Natural killer cell (primary cell): ENCODE measurements around the gene ZNF74. TPM values are rescaled to one million over a fixed set of nuclear protein-coding genes. Genes with fewer than 3 reads are reported as not detected.
"Not testable (repeated sequence)": the region's sequence is repeated elsewhere in the genome, so short reads cannot be mapped to it uniquely, and the experiment has no call there.

ENCODE experiments used
- ATAC-seq, 3 donors: fragments of 150-1000 bp in 2 of 3; fragments of 200-7000 bp in 1 of 3; cut with Tn5 transposase; 1 replicate in 1 of 3; 2 replicates in 2 of 3; pipeline ENCODE4 v1.10.0; 2021; ENCODE audit warnings: mild to moderate bottlenecking in 2 of 3, moderate library complexity in 2 of 3
- DNase-seq, 2 donors: peaks; one replicate each; pipeline versions ENCODE4 v3.0.0 to v3.0.0-alpha.2; 2013 to 2021; ENCODE audit warnings: mixed read lengths in 1 of 2
- H3K27ac ChIP-seq: one replicate; pipeline ENCODE4 v1.5.1; 2013; ENCODE audit warnings: mild to moderate bottlenecking, low read length
- H3K27me3 ChIP-seq: one replicate; pipeline ENCODE4 v1.6.1; 2013; ENCODE audit warnings: low read length; ENCODE audit not compliant: control insufficient read depth, insufficient read depth
- H3K36me3 ChIP-seq: one replicate; pipeline ENCODE4 v1.6.1; 2013; ENCODE audit warnings: low read length; ENCODE audit not compliant: control insufficient read depth, insufficient read depth
- H3K4me1 ChIP-seq: one replicate; pipeline ENCODE4 v1.6.1; 2013; ENCODE audit warnings: low read length; ENCODE audit not compliant: control insufficient read depth, insufficient read depth
- H3K4me3 ChIP-seq: one replicate; pipeline ENCODE4 v1.5.1; 2013; ENCODE audit warnings: low read length
- H3K9me3 ChIP-seq: one replicate; pipeline ENCODE4 v1.6.1; 2013; ENCODE audit warnings: low read length; ENCODE audit not compliant: control insufficient read depth, insufficient read depth
- H3K27ac Mint-ChIP-seq, 2 donors: one replicate each; pipeline ENCODE4 v1.8.0; 2022; ENCODE audit warnings: mild to moderate bottlenecking in 2 of 2, mixed read lengths in 2 of 2, moderate library complexity in 1 of 2
- H3K27me3 Mint-ChIP-seq, 2 donors: one replicate each; pipeline ENCODE4 v1.8.0; 2022; ENCODE audit warnings: low read depth in 2 of 2, mixed read lengths in 2 of 2
- H3K36me3 Mint-ChIP-seq: one replicate; pipeline ENCODE4 v1.8.0; 2022; ENCODE audit warnings: mixed read lengths
- H3K4me1 Mint-ChIP-seq, 2 donors: one replicate each; pipeline ENCODE4 v1.8.0; 2022; ENCODE audit warnings: mixed read lengths in 2 of 2
- H3K4me3 Mint-ChIP-seq: one replicate; pipeline ENCODE4 v1.8.0; 2022; ENCODE audit warnings: mild to moderate bottlenecking, moderate library complexity, mixed read lengths
- H3K9me3 Mint-ChIP-seq, 2 donors: one replicate each; pipeline ENCODE4 v1.8.0; 2022; ENCODE audit warnings: mixed read lengths in 2 of 2
- WGBS: methylation state at CpG from one replicate; pipeline ENCODE4 v1.1.7; 2013; ENCODE audit warnings: missing lambda C conversion rate; ENCODE audit not compliant: insufficient coverage; 5-methylcytosine and 5-hydroxymethylcytosine counted together
- intact Hi-C: fragments of 100-400 bp; cut with micrococcal nuclease; formaldehyde crosslinking; loops from one replicate; pipeline ENCODE4 v1.14.2; 2022
- total RNA-seq, 4 donors: library from RNA; stranded (reverse); fragments of 120-200 nt in 1 of 4; gene quantifications; one replicate each; pipeline versions ENCODE4 v1.2.3 to v1.2.4, GENCODE V29; 2013 to 2022
- TF ChIP-seq, protein P1 (sequence below): fragments of 200-600 bp; IDR thresholded peaks from one replicate; pipeline ENCODE4 v1.8.0; 2022; ENCODE audit warnings: antibody characterized with exemption

ZNF74 gene
- total RNA-seq, 3 donors from 2014 or later (not counting 1 experiment from before 2014, with no cell fraction given): 7.7 to 18.2 (median 10.4) TPM

DNA sequence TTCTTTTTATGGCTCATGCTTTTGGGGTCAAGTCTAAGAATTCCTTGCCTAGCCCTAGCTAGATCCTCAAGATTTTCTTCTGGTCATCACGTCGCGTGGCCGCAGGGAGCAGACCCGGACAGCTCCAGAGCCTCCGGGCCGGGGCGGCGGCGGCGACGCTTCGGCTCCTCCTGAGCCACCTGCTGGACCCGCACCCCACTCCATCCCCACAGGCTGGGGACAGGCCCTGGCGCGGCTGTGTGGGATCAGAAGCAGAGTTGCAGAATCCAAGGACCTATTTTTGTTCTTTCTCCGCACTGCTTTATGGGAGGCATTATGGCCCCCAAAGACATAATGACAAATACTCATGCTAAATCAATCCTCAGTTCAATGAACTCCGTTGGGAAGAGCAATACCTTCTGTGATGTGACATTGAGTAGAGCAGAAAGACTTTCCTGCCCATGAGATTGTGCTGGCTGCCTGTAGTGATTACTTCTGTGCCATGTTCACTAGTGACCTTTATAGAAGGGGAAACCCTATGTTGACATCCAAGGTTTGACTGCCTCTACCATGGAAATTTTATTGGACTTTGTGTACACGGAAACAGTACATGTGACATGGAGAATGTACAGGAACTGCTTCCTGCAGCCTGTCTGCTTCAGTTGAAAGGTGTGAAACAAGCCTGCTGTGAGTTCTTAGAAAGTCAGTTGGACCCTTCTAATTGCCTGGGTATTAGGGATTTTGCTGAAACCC lies 56.0 kb downstream of the ZNF74 start:
- H3K4me3 Mint-ChIP-seq: no peak overlapping the region
- Histone ChIP-seq H3K36me3 (peaks cover 20% of the 10 kb centered on the region), H3K9me3 (no peaks in the 10 kb centered on the region), H3K27me3 (no peaks in the 10 kb centered on the region), H3K4me1 (no peaks in the 10 kb centered on the region), H3K4me3 (no peak overlapping the region), H3K27ac (no peak overlapping the region)
- H3K4me1 Mint-ChIP-seq: no peaks in the 10 kb centered on the region
- ATAC-seq (no peak), DNase-seq (no peak)
- WGBS: 97% methylated on average over 19 of the region's 19 CpGs
- H3K9me3 Mint-ChIP-seq: no peaks in the 10 kb centered on the region
- no peak overlapping the region for H3K27ac Mint-ChIP-seq
- TF ChIP-seq, protein P1, sequence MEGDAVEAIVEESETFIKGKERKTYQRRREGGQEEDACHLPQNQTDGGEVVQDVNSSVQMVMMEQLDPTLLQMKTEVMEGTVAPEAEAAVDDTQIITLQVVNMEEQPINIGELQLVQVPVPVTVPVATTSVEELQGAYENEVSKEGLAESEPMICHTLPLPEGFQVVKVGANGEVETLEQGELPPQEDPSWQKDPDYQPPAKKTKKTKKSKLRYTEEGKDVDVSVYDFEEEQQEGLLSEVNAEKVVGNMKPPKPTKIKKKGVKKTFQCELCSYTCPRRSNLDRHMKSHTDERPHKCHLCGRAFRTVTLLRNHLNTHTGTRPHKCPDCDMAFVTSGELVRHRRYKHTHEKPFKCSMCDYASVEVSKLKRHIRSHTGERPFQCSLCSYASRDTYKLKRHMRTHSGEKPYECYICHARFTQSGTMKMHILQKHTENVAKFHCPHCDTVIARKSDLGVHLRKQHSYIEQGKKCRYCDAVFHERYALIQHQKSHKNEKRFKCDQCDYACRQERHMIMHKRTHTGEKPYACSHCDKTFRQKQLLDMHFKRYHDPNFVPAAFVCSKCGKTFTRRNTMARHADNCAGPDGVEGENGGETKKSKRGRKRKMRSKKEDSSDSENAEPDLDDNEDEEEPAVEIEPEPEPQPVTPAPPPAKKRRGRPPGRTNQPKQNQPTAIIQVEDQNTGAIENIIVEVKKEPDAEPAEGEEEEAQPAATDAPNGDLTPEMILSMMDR: no peak
- peaks cover 4% of the 10 kb centered on the region for H3K36me3 Mint-ChIP-seq
- no peaks in the 10 kb centered on the region for H3K27me3 Mint-ChIP-seq
- intact Hi-C loops: no loop called here

DNA sequence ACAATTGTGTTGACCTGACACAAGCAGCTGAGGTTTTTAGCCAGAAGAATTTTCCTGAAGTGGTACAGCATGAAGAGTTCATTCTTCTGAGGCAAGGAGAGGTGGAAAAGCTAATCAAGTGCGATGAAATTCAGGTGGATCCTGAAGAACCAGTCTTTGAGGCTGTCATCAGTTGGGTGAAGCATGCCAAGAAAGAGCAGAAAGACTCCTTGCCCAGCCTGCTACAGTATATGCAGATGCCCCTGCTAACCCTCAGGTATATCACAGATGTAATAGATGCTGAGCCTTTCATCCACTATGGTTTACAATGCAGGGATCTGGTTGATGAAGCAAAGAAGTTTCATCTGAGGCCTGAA lies 56.6 kb downstream of the ZNF74 start:
- Histone ChIP-seq H3K9me3 (no peaks in the 10 kb centered on the region), H3K27me3 (no peaks in the 10 kb centered on the region), H3K4me3 (no peak overlapping the region), H3K27ac (no peak overlapping the region), H3K36me3 (peaks cover 17% of the 10 kb centered on the region), H3K4me1 (no peaks in the 10 kb centered on the region)
- Mint-ChIP-seq H3K9me3 (no peaks in the 10 kb centered on the region), H3K27ac (no peak overlapping the region), H3K27me3 (no peaks in the 10 kb centered on the region), H3K4me3 (no peak overlapping the region), H3K4me1 (no peaks in the 10 kb centered on the region), H3K36me3 (peaks cover 4% of the 10 kb centered on the region)
- TF ChIP-seq, protein P1: no peak
- intact Hi-C loops: no loop called here
- no peak for ATAC-seq
- 94% methylated on average over 1 of the region's 1 CpG for WGBS
- DNase-seq: no peak

DNA sequence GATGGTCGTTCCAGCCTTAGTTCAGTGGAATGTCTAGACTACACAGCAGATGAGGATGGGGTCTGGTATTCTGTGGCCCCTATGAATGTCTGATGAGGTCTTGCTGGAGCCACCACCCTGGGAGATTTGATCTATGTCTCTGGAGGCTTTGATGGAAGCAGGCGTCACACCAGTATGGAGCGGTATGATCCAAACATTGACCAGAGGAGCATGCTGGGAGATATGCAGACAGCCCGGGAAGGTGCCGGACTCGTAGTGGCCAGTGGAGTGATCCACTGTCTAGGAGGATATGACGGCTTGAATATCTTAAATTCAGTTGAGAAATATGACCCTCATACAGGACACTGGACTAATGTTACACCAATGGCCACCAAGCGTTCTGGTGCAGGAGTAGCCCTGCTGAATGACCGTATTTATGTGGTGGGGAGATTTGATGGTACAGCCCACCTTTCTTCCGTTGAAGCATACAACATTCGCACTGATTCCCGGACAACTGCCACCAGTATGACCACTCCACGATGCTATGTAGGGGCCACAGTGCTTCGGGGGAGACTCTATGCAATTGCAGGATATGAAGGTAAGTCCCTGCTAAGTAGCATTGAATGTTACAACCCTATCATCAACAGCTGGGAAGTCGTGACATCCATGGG lies 57.3 kb downstream of the ZNF74 start:
- peaks cover 11% of the 10 kb centered on the region for H3K36me3 ChIP-seq
- H3K9me3 Mint-ChIP-seq, H3K27ac ChIP-seq, intact Hi-C loops, H3K4me3 ChIP-seq, DNase-seq, H3K27me3 Mint-ChIP-seq, H3K27ac Mint-ChIP-seq, H3K4me1 Mint-ChIP-seq, H3K27me3 ChIP-seq, H3K36me3 Mint-ChIP-seq, H3K4me3 Mint-ChIP-seq, H3K4me1 ChIP-seq, ATAC-seq, H3K9me3 ChIP-seq: not testable (repeated sequence)
- WGBS: 93% methylated on average over 14 of the region's 15 CpGs

DNA sequence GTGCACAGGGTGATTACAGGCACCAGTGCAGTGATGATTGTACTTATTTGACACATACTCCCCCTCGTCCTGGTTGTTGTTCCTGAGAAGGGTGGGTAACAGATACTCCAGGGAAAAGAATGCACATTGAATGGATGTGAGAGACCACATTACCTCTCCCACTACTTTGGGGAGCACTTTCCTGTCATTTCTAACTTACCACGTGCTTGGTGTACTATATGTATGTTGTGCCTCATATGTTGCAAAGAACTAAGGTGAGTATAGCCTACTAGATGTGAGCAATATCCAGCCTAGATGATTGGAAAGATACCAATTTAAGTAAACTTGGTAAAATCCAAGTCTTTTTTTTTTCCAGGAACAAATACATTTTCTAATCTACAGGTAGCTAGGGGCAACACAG lies 58.0 kb downstream of the ZNF74 start:
- H3K36me3 ChIP-seq: peaks cover 14% of the 10 kb centered on the region
- no CpG with 5 or more reads among the region's 2 CpGs for WGBS
- Mint-ChIP-seq H3K27ac (no peak overlapping the region), H3K4me3 (no peak overlapping the region), H3K4me1 (peaks cover 10% of the 10 kb centered on the region in 2 donors), H3K36me3 (peaks cover 4% of the 10 kb centered on the region), H3K9me3 (no peaks in the 10 kb centered on the region), H3K27me3 (no peaks in the 10 kb centered on the region)
- ATAC-seq (no peak), DNase-seq (no peak)
- TF ChIP-seq, protein P1: no peak
- H3K4me1 ChIP-seq: peaks cover 9% of the 10 kb centered on the region
- no peaks in the 10 kb centered on the region for H3K27me3 ChIP-seq
- H3K27ac ChIP-seq: no peak overlapping the region
- intact Hi-C loops: no loop called here
- H3K9me3 ChIP-seq: no peaks in the 10 kb centered on the region
- H3K4me3 ChIP-seq: no peak overlapping the region
